Daoy (cell line): ENCODE data around the gene MOAP1. TPM values are rescaled to one million over a fixed set of nuclear protein-coding genes. Genes with fewer than 3 reads are reported as not detected.
"Not testable (repeated sequence)": the region's sequence is repeated elsewhere in the genome, so short reads cannot be mapped to it uniquely, and the experiment has no call there.

Experiments used
- DNase-seq: peaks from one replicate; pipeline ENCODE4 v3.0.0-alpha.2; 2015; ENCODE audit warnings: low read depth
- total RNA-seq: library from RNA; depleted of rRNA; stranded (reverse); fragments of >200 nt; shearing (Covaris generic); gene quantifications from 2 replicates; pipeline ENCODE4 v1.2.3, GENCODE V29; 2014; rRNA removed

Gene MOAP1
- total RNA-seq, 1 experiment from 2014 or later: 18.8 TPM

DNA sequence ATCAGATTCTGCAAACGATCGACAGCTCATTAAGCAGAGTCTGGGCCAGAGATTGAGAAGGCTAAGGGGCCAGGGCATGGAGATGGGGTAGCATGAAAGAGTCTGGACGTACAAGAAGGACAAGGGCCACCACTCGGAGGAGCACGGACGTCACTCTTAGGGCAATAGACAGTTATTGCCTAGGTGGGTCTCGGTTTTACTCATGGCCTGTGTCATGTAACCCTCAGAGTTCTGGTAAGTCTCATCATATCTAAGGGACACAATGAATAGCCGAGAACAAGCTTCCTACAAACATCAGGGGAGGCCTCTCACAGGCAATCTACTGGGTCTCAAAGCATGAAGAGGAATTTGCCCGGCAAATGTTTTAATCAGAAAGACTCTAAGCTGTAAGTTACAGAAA, 38.6 kb downstream of the MOAP1 start:
- DNase-seq: no peak

DNA sequence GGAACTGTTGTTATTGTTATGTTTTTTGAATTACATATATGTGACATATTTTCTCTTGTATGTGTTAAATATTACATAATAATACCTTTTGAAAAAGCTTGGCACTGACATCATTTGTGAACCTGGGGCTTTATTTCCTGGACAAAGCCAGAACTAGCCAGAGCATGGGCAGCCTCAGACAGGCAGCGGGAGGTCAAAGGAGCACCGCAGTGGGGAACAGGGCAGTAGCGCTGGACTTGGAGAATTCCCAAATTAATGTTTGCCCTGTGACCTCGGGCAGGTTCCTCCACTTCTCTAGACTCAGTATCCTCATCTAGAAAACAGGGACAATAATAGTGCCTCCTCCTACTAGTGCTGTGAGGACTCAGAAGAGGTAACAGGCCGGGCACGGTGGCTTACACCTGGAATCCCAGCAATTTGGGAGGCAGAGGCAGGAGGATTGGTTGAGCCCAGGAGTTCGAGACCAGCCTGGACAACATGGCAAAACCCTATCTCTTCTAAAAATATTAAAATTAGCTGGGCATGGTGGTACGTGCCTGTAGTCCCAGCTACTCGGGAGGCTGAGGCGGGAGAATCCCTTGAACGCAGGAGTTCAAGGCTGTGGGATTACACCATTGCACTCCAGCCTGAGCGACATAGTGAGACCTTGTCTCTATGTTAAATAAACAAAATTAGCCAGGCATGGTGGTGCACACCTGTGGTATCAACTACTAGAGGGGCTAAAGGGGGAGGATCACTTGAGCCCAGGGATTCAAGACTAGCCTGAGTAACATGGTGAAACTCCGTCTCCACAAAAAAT, 41.6 kb downstream of the MOAP1 start:
- no peak for DNase-seq

DNA sequence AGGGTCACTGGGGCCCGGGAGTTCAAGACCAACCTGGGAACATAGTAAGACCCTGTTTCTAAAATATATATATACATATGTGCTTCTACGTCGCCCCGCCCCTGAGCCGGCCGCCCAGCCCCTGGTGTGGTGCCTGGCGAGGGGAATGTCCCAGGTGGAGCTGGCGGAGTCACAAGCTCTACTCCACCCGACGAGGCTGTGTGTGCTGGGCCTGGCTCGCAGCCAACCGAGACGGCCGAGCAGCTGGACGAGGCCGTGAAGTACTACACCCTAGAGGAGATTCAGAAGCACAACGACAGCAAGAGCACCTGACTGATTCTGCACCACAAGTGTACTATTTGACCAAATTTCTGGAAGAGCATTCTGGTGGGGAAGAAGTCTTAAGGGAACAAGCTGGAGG, 46.8 kb downstream of the MOAP1 start:
- DNase-seq: peak; percentile 59

DNA sequence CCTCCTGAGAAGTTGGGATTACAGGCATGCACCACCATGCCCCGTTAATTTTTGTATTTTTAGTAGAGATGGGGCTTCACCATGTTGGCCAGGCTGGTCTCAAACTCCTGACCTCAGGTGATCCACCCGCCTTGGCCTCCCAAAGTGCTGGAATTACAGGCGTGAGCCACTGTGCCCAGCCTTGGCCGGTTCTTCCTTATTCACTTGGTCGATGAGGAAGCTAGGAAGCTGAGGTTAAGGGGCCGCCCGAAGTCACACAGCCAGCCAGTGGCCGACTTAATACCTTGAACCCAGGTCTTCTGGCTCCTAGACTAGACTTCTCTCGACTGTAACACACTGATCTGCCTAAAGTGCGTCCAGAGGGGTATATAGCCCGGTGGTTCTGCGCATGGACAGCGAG, 48.2 kb downstream of the MOAP1 start:
- DNase-seq: not testable (repeated sequence)

DNA sequence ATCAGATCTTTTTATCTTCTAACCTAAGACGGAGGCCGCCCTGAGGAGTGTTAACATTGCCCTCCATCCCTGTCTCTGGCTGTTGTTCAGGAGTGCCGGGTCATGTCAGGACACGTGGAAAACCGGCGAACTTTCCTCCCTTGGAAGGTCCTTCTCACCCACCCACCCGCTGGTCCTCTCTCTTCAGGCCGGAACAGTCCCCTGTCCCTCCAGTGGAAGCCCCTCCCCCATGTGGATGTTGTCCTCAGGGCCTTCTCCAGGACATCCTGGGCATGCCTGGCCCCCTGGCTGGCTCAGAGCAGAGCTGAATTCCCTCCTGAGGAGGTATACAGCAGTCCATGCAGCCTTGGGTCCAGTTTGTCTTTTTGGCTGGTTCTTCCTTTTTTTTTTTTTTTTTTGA, 48.7 kb downstream of the MOAP1 start:
- no peak for DNase-seq

DNA sequence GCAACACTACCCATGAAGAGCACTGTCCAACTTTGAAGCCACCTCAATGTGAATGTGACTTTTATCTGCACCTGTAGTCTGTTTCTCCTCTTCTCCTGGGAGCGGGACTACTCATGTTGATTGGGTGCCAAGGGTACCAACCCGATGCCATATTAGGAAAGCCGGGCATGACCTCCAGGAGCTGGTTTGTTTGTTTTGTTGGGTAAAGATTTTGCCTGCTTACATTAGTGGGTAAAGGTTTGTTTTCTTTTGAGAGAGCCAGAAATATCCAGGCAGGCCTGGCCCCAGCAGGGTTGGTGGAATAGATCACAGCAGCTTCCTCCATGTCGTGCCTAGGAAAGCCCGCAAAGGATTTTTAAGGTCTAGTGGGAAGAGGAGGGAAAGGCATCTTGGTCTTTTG, 49.3 kb downstream of the MOAP1 start:
- DNase-seq: no peak

DNA sequence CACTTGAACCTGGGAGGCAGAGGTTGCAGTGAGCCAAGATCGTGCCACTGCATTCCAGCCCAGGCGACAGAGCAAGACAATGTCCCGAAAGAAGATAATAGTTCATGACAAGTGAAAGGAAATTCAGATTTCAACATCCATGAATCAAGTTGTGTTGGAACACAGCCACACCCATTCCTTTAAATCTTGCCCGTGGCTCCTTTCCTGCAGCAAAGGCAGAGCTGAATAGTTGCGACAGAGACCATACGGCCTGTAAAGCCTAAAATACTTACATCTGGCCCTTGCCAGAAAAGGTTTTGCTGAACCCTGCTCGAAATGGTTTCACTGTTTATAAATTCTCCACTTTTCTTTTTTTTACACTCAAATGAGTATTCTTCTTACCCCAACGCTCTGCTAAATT, 51.2 kb downstream of the MOAP1 start:
- no peak for DNase-seq

DNA sequence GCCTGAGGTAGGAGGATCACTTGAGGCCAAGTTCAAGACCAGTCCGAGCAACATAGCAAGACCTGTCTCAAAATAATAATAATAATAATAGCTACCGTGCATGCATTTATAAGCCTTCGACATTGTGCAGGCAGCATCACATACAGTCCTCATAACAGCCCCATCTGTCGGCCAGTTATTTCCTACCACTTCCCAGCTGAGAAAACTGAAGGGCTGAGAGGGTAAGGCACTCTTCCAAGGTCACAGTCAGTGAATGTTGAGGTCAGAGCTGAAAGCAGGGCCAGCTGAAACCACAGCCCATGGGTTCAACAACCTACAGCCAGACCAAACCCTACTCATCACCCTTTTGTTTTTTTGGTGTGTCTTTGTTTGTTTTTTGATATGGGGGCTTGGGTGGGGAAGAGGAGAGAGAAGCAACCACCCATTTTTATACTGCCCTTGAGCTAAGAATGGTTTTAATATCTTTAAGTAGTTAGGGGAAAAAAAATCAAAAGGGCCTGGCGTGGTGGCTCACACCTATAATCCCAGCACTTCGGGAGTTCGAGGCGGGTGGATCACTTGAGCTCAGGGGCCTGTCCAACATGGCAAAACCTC, 52.1 kb downstream of the MOAP1 start:
- peak; percentile 53 for DNase-seq

Other genes with a start within 250 kb of the MOAP1 start
- gene ITPK1, start 69.0 kb downstream of the MOAP1 start, total RNA-seq: 14.2 and 24.7 TPM in 2 replicates
- 10.8 and 23.1 TPM in 2 replicates for gene LYSET, start 420 bp upstream of the MOAP1 start, total RNA-seq
- gene GON7, start 22.2 kb upstream of the MOAP1 start, total RNA-seq: 64.4 and 65.5 TPM in 2 replicates
- gene UBR7, start 22.4 kb upstream of the MOAP1 start, total RNA-seq: 109 and 125 TPM in 2 replicates
- 15.9 and 16.5 TPM in 2 replicates for gene BTBD7, start 148.1 kb upstream of the MOAP1 start, total RNA-seq
- not detected in 2 replicates for gene COX8C, start 162.3 kb upstream of the MOAP1 start, total RNA-seq
- gene UNC79, start 246.0 kb upstream of the MOAP1 start, total RNA-seq: not detected in 2 replicates